Memory B cell (primary cell): Measurements from ENCODE around the gene EIF3J.
A peak's percentile ranks its signal among the peaks of the same experiment; 100 is the strongest.

Experiments used
- ATAC-seq: fragments of 150-1000 bp; cut with Tn5 transposase; 2 replicates; pipeline ENCODE4 v1.10.0; 2021; ENCODE audit warnings: low read depth, mild to moderate bottlenecking, moderate library complexity
- DNase-seq, 2 donors: peaks; one replicate each; pipeline ENCODE4 v3.0.0; 2022; ENCODE audit warnings: low spot score in 2 of 2
- H3K27ac Mint-ChIP-seq: one replicate; pipeline ENCODE4 v1.8.0; 2022; ENCODE audit warnings: mild to moderate bottlenecking, moderate library complexity, mixed read lengths
- H3K27me3 Mint-ChIP-seq: one replicate; pipeline ENCODE4 v1.8.0; 2022; ENCODE audit warnings: mixed read lengths
- H3K36me3 Mint-ChIP-seq: one replicate; pipeline ENCODE4 v1.8.0; 2022; ENCODE audit warnings: mild to moderate bottlenecking, mixed read lengths
- H3K4me1 Mint-ChIP-seq: one replicate; pipeline ENCODE4 v1.8.0; 2022; ENCODE audit warnings: mixed read lengths
- H3K4me3 Mint-ChIP-seq: one replicate; pipeline ENCODE4 v1.8.0; 2022; ENCODE audit warnings: mild to moderate bottlenecking, moderate library complexity, mixed read lengths
- H3K9me3 Mint-ChIP-seq: one replicate; pipeline ENCODE4 v1.8.0; 2022; ENCODE audit warnings: mixed read lengths

Gene EIF3J

DNA sequence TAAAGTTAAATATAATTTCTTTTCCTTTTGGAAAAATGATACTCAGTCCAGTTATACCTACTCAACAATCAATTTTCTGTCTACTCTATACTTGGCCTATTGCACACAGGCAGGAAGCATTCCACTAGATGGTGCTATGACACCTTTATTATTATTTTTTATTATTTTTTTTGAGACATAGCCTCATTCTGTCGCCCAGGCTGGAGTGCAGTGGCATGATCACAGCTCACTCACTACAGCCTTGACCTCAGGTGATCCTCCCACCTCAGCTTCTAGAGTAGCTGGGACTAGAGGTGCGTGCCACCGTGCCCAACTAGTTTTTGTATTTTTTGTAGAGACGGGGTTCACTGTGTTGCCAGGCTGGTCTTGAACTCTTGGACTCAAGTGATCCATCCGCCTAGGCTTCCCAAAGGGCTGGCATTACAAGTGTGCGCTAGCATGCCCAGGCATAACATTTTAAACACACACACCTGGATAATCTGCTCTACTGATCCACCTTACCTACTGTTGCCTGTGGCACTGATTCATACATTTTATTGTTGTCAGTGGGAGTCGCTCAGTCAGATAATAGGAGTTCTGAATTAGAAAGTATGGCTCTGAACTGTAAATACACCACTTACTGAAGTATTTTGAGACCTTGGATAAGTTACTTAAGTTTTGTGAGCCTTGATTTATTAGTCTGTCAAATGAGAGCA, 56.2 kb downstream of the EIF3J start:
- no peaks in the 10 kb centered on the region for H3K27me3 Mint-ChIP-seq
- H3K27ac Mint-ChIP-seq = no peak overlapping the region
- no peak overlapping the region for H3K4me3 Mint-ChIP-seq
- no peaks in the 10 kb centered on the region for H3K4me1 Mint-ChIP-seq
- DNase-seq (peak in 1 of 2 donors; percentile 17), ATAC-seq (peak; percentile 79)
- H3K9me3 Mint-ChIP-seq = no peaks in the 10 kb centered on the region
- peaks cover 18% of the 10 kb centered on the region for H3K36me3 Mint-ChIP-seq

- no peaks in the 10 kb centered on the region for H3K4me1 Mint-ChIP-seq
- H3K36me3 Mint-ChIP-seq = peaks cover 22% of the 10 kb centered on the region
- DNase-seq = no peak
- no peak overlapping the region for H3K4me3 Mint-ChIP-seq
- H3K27ac Mint-ChIP-seq = peak overlapping the region; percentile 66
- no peaks in the 10 kb centered on the region for H3K27me3 Mint-ChIP-seq
- no peak for ATAC-seq
- no peaks in the 10 kb centered on the region for H3K9me3 Mint-ChIP-seq
Observed at GRCh38 chr15:44595246-44595645, 58.3 kb downstream of the EIF3J start.

GRCh38 chr15:44595656-44596510, 58.9 kb downstream of the EIF3J start:
- no peaks in the 10 kb centered on the region for H3K9me3 Mint-ChIP-seq
- peaks cover 17% of the 10 kb centered on the region for H3K36me3 Mint-ChIP-seq
- no peaks in the 10 kb centered on the region for H3K27me3 Mint-ChIP-seq
- no peaks in the 10 kb centered on the region for H3K4me1 Mint-ChIP-seq
- ATAC-seq (no peak), DNase-seq (no peak)
- no peak overlapping the region for H3K4me3 Mint-ChIP-seq
- H3K27ac Mint-ChIP-seq = peak overlapping the region; percentile 66

DNA sequence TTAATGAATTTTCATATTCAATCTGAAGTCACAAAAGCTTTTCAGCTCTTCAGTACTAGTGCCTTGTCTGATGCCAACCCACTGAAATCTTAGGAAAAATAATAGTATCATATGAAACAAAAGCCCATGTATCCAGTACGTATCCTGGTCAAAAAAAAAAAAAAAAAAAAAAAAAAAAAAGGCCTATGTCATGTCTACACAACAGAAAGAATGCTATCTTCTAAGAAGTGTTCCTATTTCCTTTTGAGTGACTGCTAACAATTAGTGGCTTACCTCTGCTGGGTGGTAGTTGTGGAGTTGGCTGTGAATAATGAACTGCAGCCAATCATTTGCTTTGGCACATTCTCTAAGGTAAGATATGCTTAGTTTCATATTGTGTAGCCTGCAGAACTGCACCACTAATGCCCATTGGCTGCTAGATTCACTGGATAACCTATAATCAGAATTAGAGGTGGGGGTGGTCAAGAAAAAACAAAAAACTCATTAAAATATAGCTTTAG, 59.6 kb downstream of the EIF3J start:
- H3K4me3 Mint-ChIP-seq = no peak overlapping the region
- no peak for DNase-seq
- peak overlapping the region; percentile 83 for H3K27ac Mint-ChIP-seq
- H3K27me3 Mint-ChIP-seq = no peaks in the 10 kb centered on the region
- H3K9me3 Mint-ChIP-seq = no peaks in the 10 kb centered on the region
- H3K4me1 Mint-ChIP-seq = no peaks in the 10 kb centered on the region
- H3K36me3 Mint-ChIP-seq = peaks cover 15% of the 10 kb centered on the region
- no peak for ATAC-seq

- Mint-ChIP-seq H3K4me3 (no peak overlapping the region), H3K4me1 (no peaks in the 10 kb centered on the region), H3K27me3 (no peaks in the 10 kb centered on the region), H3K9me3 (no peaks in the 10 kb centered on the region), H3K27ac (peak overlapping the region; percentile 83), H3K36me3 (peaks cover 20% of the 10 kb centered on the region)
- ATAC-seq (no peak), DNase-seq (no peak)
Observed at GRCh38 chr15:44598066-44598465, 61.1 kb downstream of the EIF3J start.

- DNase-seq = no peak
Observed at GRCh38 chr15:44598892-44599291, 61.9 kb downstream of the EIF3J start.

GRCh38 chr15:44603126-44603525, 66.2 kb downstream of the EIF3J start:
- Mint-ChIP-seq H3K4me1 (no peaks in the 10 kb centered on the region), H3K27me3 (no peaks in the 10 kb centered on the region), H3K27ac (peak overlapping the region; percentile 58), H3K9me3 (no peaks in the 10 kb centered on the region), H3K36me3 (peaks cover 33% of the 10 kb centered on the region), H3K4me3 (no peak overlapping the region)
- no peak for ATAC-seq
- no peak for DNase-seq

More at GRCh38 chr15:44598892-44599291, 61.9 kb downstream of the EIF3J start:
- Mint-ChIP-seq H3K9me3 (no peaks in the 10 kb centered on the region), H3K27ac (peak overlapping the region; percentile 83), H3K4me3 (no peak overlapping the region), H3K36me3 (peaks cover 26% of the 10 kb centered on the region), H3K27me3 (no peaks in the 10 kb centered on the region), H3K4me1 (no peaks in the 10 kb centered on the region)
- ATAC-seq = no peak

DNA sequence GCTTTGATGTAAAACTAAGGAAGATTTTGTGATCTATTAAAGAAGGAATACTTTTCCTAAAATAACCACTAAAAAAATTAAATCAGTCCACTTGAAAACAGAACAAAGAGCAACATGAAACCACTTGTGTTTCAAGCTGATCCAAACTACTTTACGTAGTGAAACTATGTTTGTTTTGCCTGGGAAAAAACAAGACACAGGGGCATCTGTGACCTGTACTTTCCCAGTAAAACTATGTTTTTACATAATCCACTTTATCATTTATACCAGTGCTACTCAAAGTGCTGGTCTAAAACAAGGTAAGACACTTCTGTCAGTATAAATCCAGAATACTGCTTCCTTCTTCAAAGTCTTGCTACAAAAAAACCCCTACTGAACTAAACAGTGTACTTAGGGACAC, 69.8 kb downstream of the EIF3J start:
- no peaks in the 10 kb centered on the region for H3K9me3 Mint-ChIP-seq
- peaks cover 31% of the 10 kb centered on the region for H3K36me3 Mint-ChIP-seq
- ATAC-seq (no peak), DNase-seq (no peak)
- no peaks in the 10 kb centered on the region for H3K4me1 Mint-ChIP-seq
- H3K4me3 Mint-ChIP-seq = no peak overlapping the region
- peak overlapping the region; percentile 1 for H3K27ac Mint-ChIP-seq
- H3K27me3 Mint-ChIP-seq = no peaks in the 10 kb centered on the region
